Renal cortex interstitium (tissue), 11 donors: Measurements from ENCODE around the gene RPS3. TPM values are rescaled to one million over a fixed set of nuclear protein-coding genes. Genes with fewer than 3 reads are reported as not detected.

Experiments used
- DNase-seq, 11 donors: peaks; one replicate each; pipeline ENCODE4 v3.0.0-alpha.2; 2013; ENCODE audit warnings: low read depth in 9 of 11, low spot score in 4 of 11; ENCODE audit errors: extremely low read depth in 1 of 11
- polyA plus RNA-seq, 3 donors: library from polyadenylated mRNA; unstranded; fragments of 120-200 nt; gene quantifications; one replicate each; pipeline ENCODE4 v1.2.1, GENCODE V29; 2013; ENCODE audit not compliant: insufficient read length in 3 of 3

Gene RPS3
- polyA plus RNA-seq, 3 donors = 2,435 to 2,872 (median 2,684) TPM

- DNase-seq = no peak
Measured at GRCh38 chr11:75425422-75425821, 26.1 kb downstream of the RPS3 start.

- no peak for DNase-seq
Measured at GRCh38 chr11:75426720-75427086, 27.4 kb downstream of the RPS3 start.

- DNase-seq = no peak
Measured at GRCh38 chr11:75427181-75427580, 27.9 kb downstream of the RPS3 start.

DNA sequence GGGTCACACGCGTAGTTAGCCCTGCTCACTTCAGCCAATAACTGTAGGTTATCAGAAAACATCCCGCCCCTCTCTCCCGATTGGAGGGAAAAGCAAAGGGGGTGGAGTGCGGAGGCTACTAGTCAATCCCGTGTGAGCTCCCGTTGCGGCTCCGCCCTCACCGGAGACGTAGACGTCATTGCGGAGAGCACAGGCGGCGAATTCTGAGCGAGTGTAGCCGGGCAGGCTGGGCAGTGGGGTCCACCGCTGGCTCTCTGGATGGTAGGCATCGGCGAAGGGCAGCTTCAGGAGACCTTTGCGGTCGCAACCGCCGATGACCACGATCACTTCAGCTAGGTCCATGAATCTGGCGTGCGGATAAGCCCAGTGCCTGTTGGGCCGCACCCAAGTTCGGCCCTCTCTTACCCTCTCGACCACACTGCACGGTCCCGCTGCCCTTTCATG, 29.0 kb downstream of the RPS3 start:
- peak; percentile 75 to 89 (median 83) for DNase-seq

DNA sequence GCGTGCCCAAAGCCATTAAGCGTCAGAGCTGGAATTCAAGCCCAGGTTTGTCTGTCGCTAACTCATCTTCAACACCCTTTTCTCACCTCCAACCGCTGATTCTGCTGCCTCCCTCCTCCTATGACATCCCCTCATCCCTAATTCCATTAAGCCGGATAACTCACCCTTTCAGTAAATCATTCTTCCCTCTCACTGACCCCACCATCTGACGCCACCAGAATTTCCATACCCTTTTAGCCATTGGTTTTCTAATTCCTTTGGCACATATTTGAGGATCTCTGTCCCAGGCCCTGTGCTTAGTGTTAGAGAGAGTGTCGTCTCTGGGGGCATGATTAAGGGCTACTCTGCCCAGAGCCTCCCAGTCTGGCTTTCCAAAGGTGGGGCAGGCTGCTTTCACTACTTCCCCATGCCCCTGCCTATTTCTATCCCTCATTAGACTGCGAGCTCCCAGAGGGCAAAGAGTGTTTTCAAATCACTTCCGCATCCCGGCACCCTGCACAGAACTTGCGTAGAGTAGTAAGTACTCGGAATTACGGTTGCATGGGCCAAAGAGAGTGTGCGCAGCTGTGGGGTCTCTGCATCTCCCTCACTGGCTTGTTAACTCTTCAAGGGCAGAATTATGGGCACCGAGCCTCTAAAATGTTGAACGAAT, 29.8 kb downstream of the RPS3 start:
- DNase-seq = no peak

DNA sequence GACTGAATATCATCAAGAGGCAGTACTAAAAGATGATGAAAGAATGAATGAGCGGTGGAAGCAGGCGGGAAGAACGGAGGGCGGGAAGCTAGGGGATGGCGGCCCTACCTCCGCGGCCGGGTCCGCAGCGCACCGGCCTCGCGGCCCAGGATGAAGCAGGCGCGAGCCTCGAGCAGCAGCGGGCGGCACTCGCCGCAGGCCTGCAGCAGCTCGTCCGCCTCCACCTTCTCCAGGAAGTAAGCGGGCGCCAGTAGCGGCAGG, 30.3 kb downstream of the RPS3 start:
- DNase-seq = no peak

- DNase-seq = peak in 6 of 11 donors; percentile 33 to 51 (median 39)
Measured at GRCh38 chr11:75429902-75430713, 30.8 kb downstream of the RPS3 start.

GRCh38 chr11:75430714-75431532, 31.6 kb downstream of the RPS3 start:
- DNase-seq = no peak

GRCh38 chr11:75431533-75432525, 32.5 kb downstream of the RPS3 start:
- no peak for DNase-seq

DNA sequence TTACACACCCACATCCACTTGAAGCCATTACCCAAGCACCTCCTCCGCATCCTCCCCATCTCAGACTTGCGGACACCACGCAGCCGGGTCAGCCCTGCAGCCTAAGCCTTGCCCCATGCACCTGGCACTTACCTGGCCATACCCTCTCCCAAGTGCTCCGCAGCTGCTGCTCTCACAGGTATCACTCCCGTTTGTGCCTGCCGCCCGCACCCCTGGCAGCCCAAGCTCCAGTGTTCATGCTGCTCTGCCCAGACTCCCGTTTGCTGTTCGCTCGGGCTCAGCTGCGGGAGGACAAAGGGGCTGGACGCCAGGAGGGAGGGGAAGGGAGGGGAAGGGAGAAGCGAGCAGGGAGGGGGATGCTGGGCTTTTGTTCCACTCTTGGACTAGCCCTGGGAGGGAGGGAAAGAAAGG, 33.6 kb downstream of the RPS3 start, which contains the start of gene KLHL35:
Gene KLHL35, minus strand, starts transcription at position 293 of the 411 bp plus-strand sequence. CDS start 2,574 bp downstream, outside the sequence.
- DNase-seq = no peak

- no peak for DNase-seq
Measured at GRCh38 chr11:75433443-75433842, 34.1 kb downstream of the RPS3 start.

GRCh38 chr11:75434051-75434450, 34.7 kb downstream of the RPS3 start:
- no peak for DNase-seq

DNA sequence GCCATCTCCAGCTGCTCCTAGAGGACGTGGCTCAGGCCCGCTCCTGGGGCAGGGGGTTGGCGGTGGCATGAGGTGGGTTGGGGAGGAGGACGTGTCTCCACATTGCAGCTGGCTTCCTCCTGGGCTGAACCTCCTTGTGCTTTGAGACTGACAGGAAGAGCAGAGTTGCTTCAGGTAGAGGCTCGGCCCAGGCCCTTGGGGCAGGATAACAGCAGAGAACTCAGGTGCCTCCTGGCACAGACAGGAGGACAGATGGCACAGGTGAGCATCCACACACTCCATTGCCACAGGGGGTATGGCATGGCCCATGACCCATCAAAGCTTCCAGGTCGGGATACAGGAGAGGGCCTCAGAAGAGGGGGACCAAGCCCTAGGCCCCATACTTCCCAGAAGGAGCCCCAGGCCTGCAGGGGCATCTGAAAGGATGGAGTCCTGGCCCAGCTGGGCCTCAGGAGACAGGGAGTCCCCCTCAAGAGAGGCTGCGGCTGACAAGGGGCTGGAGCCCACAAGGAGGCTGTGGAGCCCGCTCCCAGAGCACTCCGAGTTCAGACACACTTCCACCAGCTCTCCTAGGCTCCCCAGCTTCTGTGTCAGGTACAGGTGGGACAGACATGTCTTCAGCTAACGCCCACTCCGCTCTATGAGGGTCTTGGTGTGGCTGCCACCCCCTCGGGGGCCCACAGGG, 35.7 kb downstream of the RPS3 start:
- no peak for DNase-seq

DNA sequence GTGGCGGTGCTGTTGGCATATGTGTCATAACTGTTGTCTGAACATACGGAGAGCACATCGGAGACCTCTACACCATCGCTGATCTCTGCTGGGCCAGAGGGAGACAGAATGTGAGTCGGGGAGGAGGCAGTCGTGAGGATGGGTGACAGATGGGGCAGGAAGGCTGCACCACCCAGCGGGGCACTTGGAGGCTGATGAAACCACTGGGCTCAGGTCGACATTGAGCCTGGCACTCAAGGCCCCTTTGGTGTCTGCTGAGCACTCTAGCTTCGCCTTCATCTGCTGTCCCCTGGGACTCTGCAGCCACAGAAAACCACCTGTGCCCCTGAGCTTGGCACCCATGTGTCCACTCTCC, 36.2 kb downstream of the RPS3 start:
- DNase-seq = no peak

DNA sequence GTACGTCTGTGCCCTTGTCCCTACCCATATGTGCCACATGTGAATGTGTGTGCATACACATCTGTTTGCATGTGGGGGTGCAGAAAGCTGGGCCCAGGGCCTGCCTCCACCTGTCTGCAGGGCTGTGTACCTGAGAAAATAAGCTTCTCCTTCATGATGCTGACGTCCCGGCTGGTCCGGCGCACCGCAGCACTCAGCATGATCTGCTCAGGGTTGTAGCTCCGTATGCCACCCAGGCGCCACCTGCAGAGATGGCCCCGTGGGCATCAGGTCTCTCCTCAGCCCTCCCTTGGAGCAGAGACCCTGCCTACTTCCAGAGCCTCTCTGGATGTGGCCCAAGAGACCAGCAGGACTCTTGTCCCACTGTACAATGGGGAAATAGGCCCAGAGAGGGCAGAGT, 37.5 kb downstream of the RPS3 start:
- DNase-seq = no peak

GRCh38 chr11:75437966-75438659, 38.8 kb downstream of the RPS3 start:
- no peak for DNase-seq

DNA sequence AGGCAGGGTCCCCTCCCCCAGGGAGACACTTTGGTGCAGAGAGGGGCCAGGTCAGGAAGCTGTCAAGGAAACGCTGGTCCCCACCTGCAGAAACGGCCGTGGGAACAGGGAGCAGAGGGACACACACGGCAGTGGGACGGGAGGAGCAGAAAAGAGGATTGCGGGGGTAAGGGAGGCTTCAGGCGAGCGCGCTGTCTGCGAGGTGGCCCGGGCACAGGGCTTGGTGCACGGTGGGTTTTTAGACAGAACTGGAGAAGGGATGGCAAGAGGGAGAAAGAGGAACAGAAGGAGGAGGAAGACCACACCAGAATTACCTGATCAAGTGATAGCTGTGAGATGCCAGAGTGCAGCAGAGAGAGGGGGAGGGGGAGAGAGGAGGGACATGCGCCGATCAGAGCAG, 39.7 kb downstream of the RPS3 start:
- no peak for DNase-seq
